Measurements from ENCODE around the gene ZBTB42. TPM values are rescaled to one million over a fixed set of nuclear protein-coding genes. Genes with fewer than 3 reads are reported as not detected.

The ZBTB42 gene
- total RNA-seq, 1 experiment from 2014 or later = 4.2 TPM

- H3K36me3 ChIP-seq (ENCODE audit: low read depth) = no peaks in the 10 kb centered on the region
- BruUV-seq (replicated peaks) = no TSS peak
- no peak for DNase-seq
- no peaks in the 10 kb centered on the region for H3K9me3 ChIP-seq (ENCODE audit: insufficient read depth, low read depth)
- H3K4me3 ChIP-seq = no peak overlapping the region
- no peak overlapping the region for H2AFZ ChIP-seq
- H3K4me2 ChIP-seq = no peak overlapping the region
- H4K20me1 ChIP-seq (ENCODE audit: insufficient read depth) = 0 out of 2 replicates have a peak, but pooled peaks cover 7% of the 10 kb centered on the region
- TF ChIP-seq CTCF (conservative IDR thresholded peaks at IDR 0.05) = no peak
- no peak for TF ChIP-seq EZH2 (IDR thresholded peaks at IDR 0.05; ENCODE audit: low read depth)
- H3K4me1 ChIP-seq (replicated peaks; ENCODE audit: insufficient read depth) = no peaks in the 10 kb centered on the region
- H3K9me2 ChIP-seq (ENCODE audit: insufficient read depth) = no peaks in the 10 kb centered on the region
- H3K27me3 ChIP-seq (ENCODE audit: insufficient read depth, low read depth) = no peaks in the 10 kb centered on the region
- no peak overlapping the region for H3K27ac ChIP-seq
- ChIA-PET CTCF (no interaction called here), POLR2A (ENCODE audit: unreplicated experiment) (no interaction called here)
- no peaks in the 10 kb centered on the region for H3K79me2 ChIP-seq (ENCODE audit: low read depth)
- intact Hi-C loops (cut with micrococcal nuclease; ENCODE audit: unreplicated experiment) = no loop called here
- H3F3A ChIP-seq (ENCODE audit: insufficient read depth, low read depth) = peaks cover 16% of the 10 kb centered on the region
These were observed 51.4 kb downstream of the ZBTB42 start for GRCh38 chr14:104852280-104852663.

Other genes with a start within 250 kb of the ZBTB42 start
- gene C14orf180, start 221.3 kb upstream of the ZBTB42 start, total RNA-seq (2021) = not detected in 2 replicates
- gene TMEM179, start 196.3 kb upstream of the ZBTB42 start, total RNA-seq (2021) = not detected in 2 replicates
- gene INF2, start 111.5 kb upstream of the ZBTB42 start, total RNA-seq (2021) = 107 and 113 TPM in 2 replicates
- gene ADSS1, start 76.9 kb upstream of the ZBTB42 start, total RNA-seq (2021) = 5.8 and 11.5 TPM in 2 replicates
- 85.8 and 116 TPM in 2 replicates for gene SIVA1, start 48.0 kb upstream of the ZBTB42 start, total RNA-seq (2021)
- gene AKT1, start 5.4 kb upstream of the ZBTB42 start, total RNA-seq (2021) = 107 and 144 TPM in 2 replicates
- gene CEP170B, start 64.2 kb downstream of the ZBTB42 start, total RNA-seq (2021) = 25.7 and 26.4 TPM in 2 replicates
- 0.05 TPM in 1 of 2 replicates, not detected in the other for gene PLD4, start 123.8 kb downstream of the ZBTB42 start, total RNA-seq (2021)
- 30.8 and 38.9 TPM in 2 replicates for gene AHNAK2, start 177.3 kb downstream of the ZBTB42 start, total RNA-seq (2021)
- 12.5 and 12.6 TPM in 2 replicates for gene CLBA1, start 184.7 kb downstream of the ZBTB42 start, total RNA-seq (2021)
- gene CDCA4, start 220.0 kb downstream of the ZBTB42 start, total RNA-seq (2021) = 24.9 and 27.7 TPM in 2 replicates

Data from PC-9 (cell line).